Hematopoietic multipotent progenitor cell treated with erythropoietin and hydrocortisone succinate and interleukin-3 and kit ligand, for 6 days (in vitro differentiated cells): ENCODE data around the gene PLAAT1.
A peak's percentile ranks its signal among the peaks of the same experiment; 100 is the strongest.

Experiments used
- DNase-seq: peaks from one replicate; pipeline ENCODE4 v3.0.0-alpha.2; 2015

Gene PLAAT1

DNA sequence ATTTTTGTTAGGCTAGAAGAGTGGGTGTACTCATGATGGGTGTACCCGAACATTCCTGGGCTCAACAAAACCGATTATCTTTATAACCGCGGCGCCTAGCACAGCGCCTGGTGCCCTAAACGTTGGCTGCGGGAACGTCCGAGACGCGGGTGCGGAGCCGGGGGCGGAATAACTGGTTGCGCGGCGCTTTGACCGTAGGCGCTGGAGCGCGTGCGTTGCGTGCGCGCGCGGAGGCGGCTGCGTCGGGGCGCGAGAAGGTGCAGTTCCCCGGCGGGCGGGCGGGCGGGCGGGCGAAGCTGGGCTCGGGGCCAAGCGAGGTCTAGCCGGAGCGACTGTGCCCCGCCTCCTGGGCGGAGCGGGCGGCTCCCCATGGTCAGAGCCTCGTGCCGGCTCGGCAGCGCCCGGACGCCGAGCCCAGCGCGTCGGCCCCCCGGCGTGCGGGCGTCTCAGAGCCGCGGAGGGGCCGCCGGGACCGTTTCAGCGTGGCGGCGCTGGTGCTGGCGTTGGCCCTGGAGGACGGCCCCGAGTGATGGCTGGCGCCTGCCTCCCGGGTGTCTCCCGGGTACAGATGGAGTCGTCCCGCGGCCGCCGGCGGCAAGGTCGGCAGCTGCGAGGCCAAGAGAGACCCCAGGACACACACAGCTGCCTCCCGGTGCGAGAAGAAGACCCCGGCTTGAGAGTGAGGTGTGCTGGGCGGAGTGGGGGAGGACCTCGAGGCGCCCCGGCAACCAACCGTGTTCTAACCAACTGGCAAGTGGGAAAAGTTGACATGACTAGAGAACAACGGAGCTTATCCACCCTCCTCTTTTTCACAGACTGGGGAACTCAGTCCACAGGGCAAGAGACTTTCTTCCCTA, at the start of gene PLAAT1:
Gene PLAAT1 (plus strand): TSS at position 373 of the 857 bp plus-strand sequence. CDS start 14,429 bp downstream, outside the sequence.
- DNase-seq: peak; percentile 88

DNA sequence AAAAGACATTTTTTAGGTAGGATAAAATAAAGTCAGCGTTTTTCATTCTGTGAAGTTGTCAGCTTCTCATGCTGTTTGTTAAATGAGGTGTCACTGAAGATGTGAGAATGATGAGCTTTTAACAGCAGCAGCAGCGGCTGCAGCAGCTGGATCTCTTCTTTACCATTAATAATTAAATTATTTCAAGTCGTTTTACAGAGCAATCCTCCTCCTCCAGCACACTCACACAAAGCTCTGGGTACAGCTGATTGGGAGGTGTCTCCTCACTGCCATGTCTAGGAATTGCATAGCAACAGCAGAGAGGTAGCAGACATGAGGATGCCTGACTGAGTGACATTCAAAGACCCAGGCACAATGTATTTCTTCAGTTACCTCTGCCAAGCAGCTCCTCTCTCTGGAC, 46.7 kb upstream of the PLAAT1 start:
- DNase-seq: no peak

DNA sequence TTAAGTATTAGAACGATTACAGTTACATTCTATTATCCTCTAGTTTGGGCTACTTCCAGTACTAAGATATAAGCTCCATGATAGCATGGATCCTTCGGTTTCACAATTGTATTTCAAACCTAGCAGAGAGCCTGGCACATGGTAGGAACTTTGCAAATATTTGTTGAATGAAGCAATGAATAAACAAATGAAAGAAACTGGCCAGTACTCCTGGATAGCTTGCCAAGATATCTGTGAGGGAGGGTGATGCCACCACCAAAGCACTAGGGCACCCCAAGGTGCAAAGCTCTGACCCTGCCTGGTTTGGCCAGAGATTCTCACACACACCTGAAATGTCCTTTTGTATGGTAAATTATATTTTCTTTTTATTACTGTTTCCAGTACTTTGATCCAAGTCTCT, 44.3 kb upstream of the PLAAT1 start:
- DNase-seq: no peak

DNA sequence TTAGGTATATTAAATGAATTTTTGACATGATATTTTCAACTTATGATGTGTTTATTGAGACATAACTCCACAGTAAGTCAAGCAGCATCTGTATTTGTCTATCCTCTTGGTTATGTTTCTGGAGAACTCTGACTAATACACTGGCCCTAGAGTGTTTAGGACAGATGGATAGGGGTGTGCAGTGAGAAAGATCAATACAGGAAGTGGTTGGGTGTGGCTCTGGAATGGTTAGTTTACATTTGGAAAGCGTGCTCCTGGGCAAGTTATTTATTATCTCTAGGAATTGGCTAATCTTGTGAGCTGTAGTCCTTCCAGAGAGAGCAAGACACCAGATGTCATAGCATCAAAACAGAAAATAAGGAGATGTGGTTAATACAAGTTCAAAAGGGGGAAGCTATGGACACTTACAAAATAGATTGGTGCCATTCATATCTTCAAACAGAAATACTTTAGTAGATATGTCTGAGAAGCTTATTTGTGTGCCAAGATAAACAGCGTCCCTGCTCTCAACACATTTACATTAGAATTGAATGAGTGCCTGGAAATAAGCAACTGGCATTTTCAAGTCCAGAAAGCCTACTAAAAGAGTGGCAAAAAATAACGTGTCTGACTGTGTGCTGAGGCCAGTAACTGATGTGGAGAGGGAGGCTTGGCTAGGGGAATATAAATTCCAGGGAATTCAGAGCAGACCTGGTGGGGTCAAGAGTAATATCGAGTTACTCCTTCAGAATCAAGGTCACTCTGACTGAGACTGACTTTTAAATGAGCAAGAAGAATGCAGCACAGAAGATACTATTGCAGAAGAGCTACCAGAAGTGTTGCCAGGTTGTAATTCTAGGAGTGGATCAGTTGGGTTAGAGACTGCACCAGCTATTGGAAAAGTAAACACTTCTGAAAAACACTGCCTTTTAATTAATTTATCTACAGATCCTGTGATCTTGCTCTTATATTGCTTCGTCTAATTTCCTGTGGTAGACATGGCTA, 33.4 kb upstream of the PLAAT1 start:
- DNase-seq: no peak

DNA sequence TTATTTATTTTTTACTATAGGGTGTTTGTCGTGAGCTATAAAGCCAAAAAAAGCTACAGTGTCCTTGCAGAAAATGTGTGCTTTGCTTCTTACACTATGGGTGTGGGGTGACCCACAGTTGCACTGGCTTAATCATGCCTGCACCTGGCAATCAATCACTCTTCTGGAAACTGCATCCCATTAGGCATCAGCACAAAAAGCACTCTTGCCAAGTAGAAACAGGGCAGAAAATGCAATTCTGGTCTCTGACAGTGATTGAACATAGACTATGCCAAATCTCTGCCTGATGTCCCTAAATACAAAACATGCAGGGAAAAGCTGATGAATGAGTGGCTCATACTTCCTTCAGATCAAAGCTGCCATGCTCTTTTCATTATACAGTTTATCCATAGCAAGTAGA, 30.4 kb upstream of the PLAAT1 start:
- no peak for DNase-seq

- DNase-seq: no peak
Observed at GRCh38 chr3:193211173-193211572, 29.8 kb upstream of the PLAAT1 start.

- DNase-seq: no peak
Observed at GRCh38 chr3:193211984-193212383, 29.0 kb upstream of the PLAAT1 start.

DNA sequence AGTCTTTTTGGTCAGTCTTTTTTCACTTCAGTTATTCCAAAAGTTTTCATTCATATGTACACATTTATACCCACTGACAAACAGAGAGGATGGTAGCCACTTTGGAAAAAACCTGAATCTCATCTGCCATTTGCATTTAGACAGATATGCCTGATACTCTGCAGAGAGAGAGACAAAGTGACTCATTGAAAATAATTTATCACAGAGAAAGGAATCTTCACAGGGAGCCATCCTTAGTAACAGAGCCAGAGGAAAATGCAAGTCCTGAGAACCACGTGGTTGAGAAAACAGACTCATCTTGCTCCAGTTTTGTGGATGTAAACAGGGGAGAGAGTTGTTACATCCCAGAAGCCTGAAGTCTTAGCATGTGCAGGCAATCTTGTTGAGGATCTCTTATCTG, 28.2 kb upstream of the PLAAT1 start:
- DNase-seq: no peak

DNA sequence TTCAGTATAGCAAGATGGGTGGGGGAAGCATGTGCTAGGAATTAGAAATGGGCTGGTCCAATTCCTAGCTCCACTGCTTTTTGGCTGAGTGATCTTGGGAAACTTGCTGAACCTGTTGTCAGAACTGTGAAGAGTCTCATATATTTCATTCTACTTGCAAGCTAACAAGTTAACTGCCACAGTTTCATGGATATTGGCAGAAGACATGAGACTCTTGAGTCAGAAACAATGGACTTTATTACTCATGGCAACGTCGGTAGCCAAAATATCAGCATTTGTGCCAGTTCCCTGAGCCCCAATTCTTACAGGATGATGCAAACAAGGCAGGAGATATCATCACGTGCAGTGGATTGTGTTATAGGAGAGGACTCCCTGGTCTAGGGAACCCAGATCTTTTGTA, 26.6 kb upstream of the PLAAT1 start:
- no peak for DNase-seq

DNA sequence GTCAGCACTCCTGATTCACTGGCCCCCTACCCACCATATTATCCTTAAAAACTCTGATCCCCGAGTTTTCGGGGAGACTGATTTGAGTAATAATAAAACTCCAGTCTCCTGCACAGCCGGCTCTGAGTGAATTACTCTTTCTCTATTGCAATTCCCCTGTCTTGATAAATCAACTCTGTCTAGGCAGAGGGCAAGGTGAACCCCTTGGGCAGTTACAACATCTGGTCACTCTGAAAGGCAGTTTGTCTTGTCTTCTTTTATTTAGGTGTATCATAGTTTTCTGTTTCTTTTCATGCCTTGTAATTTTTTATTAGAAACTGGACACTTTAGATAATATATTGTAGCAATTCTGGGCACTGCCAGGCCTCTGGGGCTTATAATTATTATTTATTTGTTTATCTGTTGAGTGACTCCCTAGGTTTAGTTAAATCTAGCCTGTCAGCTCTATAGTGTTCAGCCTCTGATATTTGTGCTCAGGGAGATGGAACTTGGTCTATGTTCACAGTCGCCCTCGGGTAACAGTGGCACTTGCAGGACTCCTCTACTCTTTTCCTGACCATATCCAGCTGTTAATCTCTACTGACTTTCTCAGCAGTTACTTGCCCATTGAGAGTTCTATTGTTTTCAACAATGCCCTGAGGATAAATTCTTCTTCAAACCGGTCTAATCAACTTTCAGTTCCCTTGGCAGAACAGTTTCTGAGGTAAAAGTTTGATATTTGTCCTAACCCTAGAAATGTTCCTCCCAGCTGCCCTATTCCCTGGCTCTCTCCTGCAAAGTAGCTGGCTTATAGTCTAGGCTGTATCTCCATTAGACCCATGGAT, 15.5 kb upstream of the PLAAT1 start:
- no peak for DNase-seq

DNA sequence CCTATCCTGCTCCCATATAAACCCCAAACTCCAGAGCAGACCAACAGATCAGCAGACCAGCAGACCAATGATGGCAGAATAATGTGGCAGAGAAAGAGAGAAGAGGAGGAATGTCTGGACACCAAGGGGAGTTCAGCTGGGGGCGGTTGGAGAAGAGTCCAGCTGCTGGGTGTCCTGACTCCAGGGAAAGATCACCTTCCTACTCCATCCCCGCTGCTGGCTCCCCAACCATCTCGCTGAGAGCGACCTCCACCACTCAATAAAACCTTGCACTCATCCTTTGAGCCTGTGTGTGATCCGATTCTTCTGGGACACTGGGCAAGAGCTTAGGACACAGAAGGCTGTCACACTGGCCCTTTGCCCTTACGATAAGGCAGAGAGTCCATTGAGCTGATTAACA, 12.8 kb upstream of the PLAAT1 start:
- DNase-seq: no peak

- DNase-seq: no peak
Observed at GRCh38 chr3:193229851-193230420, 11.1 kb upstream of the PLAAT1 start.

DNA sequence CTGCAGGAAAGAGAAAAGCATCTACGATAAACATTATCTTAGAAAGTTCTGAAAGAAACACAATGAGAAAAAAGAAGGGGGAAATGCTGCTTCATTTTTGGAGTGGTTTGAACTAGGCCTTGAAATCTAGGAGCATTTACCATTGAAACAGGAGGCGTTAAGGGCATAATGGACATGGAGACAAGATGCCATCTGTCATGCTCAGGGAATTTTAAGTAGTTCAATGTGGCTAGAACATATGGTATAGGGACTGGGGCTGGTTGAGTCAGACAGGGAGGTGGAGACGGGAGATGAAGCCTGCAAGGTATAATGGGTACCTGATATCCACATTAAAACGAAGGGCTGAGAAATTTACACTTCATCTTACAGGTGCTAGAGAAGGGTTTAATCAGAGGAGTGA, 10.4 kb upstream of the PLAAT1 start:
- no peak for DNase-seq

DNA sequence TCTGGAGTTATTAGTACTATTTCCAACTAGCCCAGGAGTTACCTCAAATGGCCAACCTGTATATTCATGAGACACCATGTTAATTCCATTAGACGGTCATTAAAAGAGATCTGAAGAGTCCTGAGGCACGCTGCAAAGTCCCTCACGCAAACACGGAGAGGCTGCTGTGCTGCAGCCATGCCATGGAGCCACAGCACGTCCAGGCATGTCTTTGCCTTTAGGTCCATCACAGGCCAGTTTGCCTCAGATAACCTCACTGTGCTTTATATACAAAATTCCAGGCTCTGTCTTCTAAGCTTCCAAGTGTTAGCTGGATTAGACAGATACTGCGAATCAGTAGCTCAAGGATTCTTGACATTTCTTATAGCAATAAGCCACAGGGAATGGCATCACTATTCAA, 9.8 kb upstream of the PLAAT1 start:
- DNase-seq: no peak

DNA sequence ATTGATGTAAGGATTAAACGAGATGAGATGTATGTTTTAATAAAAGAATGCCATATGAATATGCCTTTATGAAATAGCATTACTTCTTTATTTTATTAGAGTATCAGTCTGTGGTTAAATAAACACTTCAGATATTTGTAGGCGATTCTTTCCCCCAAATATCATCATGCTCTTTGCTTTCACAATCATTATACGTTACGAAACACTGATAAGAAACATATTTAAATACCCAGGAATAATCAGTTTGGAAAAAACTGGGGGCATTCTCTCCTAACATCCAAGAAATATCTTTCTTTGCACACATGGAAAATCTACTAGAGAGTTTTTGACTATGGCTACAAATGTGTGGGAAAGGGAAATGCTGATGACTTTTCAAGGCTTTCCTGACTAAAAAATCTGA, 4.4 kb upstream of the PLAAT1 start:
- no peak for DNase-seq

- no peak for DNase-seq
Observed at GRCh38 chr3:193237030-193237429, 4.0 kb upstream of the PLAAT1 start.

- no peak for DNase-seq
Observed at GRCh38 chr3:193240436-193240849, 579 bp upstream of the PLAAT1 start.

- DNase-seq: no peak
Observed at GRCh38 chr3:193241716-193242115, 694 bp downstream of the PLAAT1 start.

DNA sequence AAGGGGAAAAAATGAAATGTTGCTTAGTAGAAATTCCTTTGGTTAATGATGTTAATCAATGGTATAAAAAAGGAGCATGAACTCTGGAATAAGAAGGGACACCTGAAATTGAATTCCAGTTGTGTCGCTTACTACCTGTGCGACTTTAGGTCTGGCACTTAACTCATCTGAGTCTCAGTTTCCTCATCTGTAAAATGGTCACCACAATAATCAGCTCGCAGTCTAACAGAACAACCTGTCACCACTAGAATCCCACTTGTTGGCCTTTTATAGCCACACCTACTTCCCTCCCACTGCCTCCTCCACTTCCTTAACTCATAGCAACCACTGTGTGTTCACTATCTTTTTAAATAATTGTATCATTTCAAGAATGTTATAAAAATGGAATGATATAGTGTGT, 2.5 kb downstream of the PLAAT1 start:
- DNase-seq: no peak

GRCh38 chr3:193248848-193249468, 7.9 kb downstream of the PLAAT1 start:
- no peak for DNase-seq

DNA sequence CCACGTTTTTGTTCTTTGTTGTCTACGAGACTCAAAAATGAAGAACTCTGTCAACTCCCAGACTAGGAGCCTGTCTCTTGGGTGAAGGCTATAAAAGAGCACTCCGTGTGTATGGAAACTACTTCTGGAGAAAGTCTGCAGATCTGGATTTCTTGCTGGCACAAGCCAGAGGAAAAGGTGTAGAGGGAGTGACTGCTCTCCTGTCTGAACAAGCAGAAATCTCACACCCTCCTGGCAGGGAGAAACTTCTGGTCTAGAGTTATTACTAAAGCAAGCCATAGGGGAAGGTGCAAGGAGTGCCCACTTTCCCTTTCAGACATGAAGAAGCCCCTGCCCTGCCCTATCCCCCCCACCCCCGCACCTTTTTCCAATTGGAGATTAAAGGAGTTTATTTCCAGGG, 9.5 kb downstream of the PLAAT1 start:
- no peak for DNase-seq
